ENCODE measurements around the gene DPH1.

GRCh38 chr17:2042390-2042847 lies 12.5 kb downstream of the DPH1 start:
- no peak for TF ChIP-seq CTCF (IDR thresholded peaks at IDR 0.05 in 8 of 11, conservative IDR thresholded peaks at IDR 0.05 in 3 of 11)
- no peak for TF ChIP-seq POLR2A (IDR thresholded peaks at IDR 0.05)
- no peak for TF ChIP-seq POLR2AphosphoS5 (IDR thresholded peaks at IDR 0.05)

Measured in spleen (tissue), 7 donors.